Measurements from ENCODE around the gene OLA1.

OLA1 gene

GRCh38 chr2:174112073-174112472 lies 136.3 kb downstream of the OLA1 start:
- DNase-seq, result no peak

GRCh38 chr2:174108579-174108978 lies 139.8 kb downstream of the OLA1 start:
- no peak for DNase-seq

GRCh38 chr2:174106736-174107135 lies 141.6 kb downstream of the OLA1 start:
- no peak for DNase-seq

GRCh38 chr2:174094542-174094941 lies 153.8 kb downstream of the OLA1 start:
- no peak for DNase-seq

- no peak for DNase-seq
Measured at GRCh38 chr2:174090476-174090875, 157.9 kb downstream of the OLA1 start.

GRCh38 chr2:174088706-174089460 lies 159.4 kb downstream of the OLA1 start:
- DNase-seq, result no peak

GRCh38 chr2:174086708-174087107 lies 161.6 kb downstream of the OLA1 start:
- no peak for DNase-seq

GRCh38 chr2:174085781-174086180 lies 162.6 kb downstream of the OLA1 start:
- DNase-seq, result no peak

GRCh38 chr2:174083843-174084458 lies 164.4 kb downstream of the OLA1 start:
- DNase-seq, result no peak

GRCh38 chr2:174080672-174081121 lies 167.6 kb downstream of the OLA1 start:
- DNase-seq, result no peak

GRCh38 chr2:174078275-174078674 lies 170.1 kb downstream of the OLA1 start:
- no peak for DNase-seq

- DNase-seq, result no peak
Measured at GRCh38 chr2:174076975-174077374, 171.4 kb downstream of the OLA1 start.

- DNase-seq, result no peak
Measured at GRCh38 chr2:174076040-174076439, 172.3 kb downstream of the OLA1 start.

- DNase-seq, result no peak
Measured at GRCh38 chr2:174074831-174075230, 173.5 kb downstream of the OLA1 start.

GRCh38 chr2:174072857-174073256 lies 175.5 kb downstream of the OLA1 start:
- no peak for DNase-seq

GRCh38 chr2:174072069-174072468 lies 176.3 kb downstream of the OLA1 start:
- no peak for DNase-seq

- no peak for DNase-seq
Measured at GRCh38 chr2:174071321-174071720, 177.0 kb downstream of the OLA1 start.

GRCh38 chr2:174070281-174070680 lies 178.1 kb downstream of the OLA1 start:
- DNase-seq, result no peak

- DNase-seq, result no peak
Measured at GRCh38 chr2:174067815-174068214, 180.5 kb downstream of the OLA1 start.

GRCh38 chr2:174066871-174067270 lies 181.5 kb downstream of the OLA1 start:
- no peak for DNase-seq

GRCh38 chr2:174063492-174064092 lies 184.7 kb downstream of the OLA1 start:
- no peak for DNase-seq

- DNase-seq, result no peak
Measured at GRCh38 chr2:174062934-174063333, 185.4 kb downstream of the OLA1 start.

- DNase-seq, result no peak
Measured at GRCh38 chr2:174059884-174060244, 188.5 kb downstream of the OLA1 start.

GRCh38 chr2:174059178-174059883 lies 189.0 kb downstream of the OLA1 start:
- no peak for DNase-seq

Measured in CD4-positive, alpha-beta T cell treated with Interleukin-6 for 4 hours (primary cell).